ENCODE data around the gene TMEM45A.
"Not testable (repeated sequence)": the region's sequence is repeated elsewhere in the genome, so short reads cannot be mapped to it uniquely, and the experiment has no call there.

TMEM45A gene

DNA sequence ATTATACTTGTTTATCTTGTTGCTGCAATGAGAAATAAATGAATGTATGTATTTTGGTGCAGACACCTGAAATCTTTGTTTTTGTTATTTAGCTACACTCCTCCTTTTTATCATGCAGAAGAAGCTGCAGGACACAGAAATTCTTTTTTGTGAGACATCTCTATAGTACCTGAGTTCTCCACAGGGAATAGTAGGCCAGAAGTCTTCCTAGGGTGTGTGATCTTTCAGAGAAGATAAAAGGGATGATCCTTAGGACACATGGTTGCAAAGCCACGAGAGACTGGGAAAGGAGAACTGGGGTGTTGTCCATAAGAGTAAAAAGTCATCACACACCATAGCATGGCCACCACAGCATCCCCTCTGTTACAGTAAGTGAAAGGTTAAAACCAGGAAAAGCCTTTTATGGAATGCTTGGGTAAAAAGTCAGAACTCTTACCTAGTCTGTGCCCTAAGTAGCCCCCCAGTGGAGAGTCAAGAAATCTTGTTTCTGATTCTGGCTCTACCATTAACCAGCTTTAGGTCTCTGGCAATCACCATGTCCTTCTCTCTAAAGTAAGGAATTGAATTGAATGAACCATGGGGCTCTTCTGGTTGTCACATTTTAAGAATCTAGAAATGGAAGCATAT, 85.1 kb downstream of the TMEM45A start:
- H3K36me3 Mint-ChIP-seq (ENCODE audit: low read depth): peaks cover 13% of the 10 kb centered on the region
- no peak overlapping the region for H3K4me3 Mint-ChIP-seq
- no peak overlapping the region for H3K27ac Mint-ChIP-seq
- no peaks in the 10 kb centered on the region for H3K27me3 Mint-ChIP-seq (ENCODE audit: low read depth)
- H3K9me3 Mint-ChIP-seq: peaks cover 5% of the 10 kb centered on the region
- no peak for TF ChIP-seq CTCF (IDR thresholded peaks at IDR 0.05; ENCODE audit: unreplicated experiment in 3 of 3)
- H3K4me1 Mint-ChIP-seq: no peaks in the 10 kb centered on the region

DNA sequence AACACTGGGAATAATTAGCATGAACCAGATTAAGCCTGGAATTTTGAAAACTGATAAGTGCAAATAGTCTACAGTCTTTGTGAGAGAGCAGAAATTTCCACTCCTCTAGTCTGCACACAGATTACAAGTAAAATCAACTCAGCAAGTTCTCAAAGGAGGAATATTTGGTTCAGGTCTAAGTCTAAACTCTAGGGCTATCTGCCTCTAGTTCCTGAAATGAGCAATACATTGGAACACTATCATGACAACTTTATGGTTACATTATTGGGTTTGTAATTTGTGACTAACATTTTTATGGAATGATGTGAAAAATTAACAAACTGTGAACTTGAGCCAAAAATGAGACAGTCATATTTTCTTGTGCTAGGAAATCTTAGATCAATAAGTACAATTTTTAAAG, 86.2 kb downstream of the TMEM45A start:
- H3K4me3 Mint-ChIP-seq: no peak overlapping the region
- no peak overlapping the region for H3K27ac Mint-ChIP-seq
- no peaks in the 10 kb centered on the region for H3K27me3 Mint-ChIP-seq (ENCODE audit: low read depth)
- H3K4me1 Mint-ChIP-seq: no peaks in the 10 kb centered on the region
- H3K36me3 Mint-ChIP-seq (ENCODE audit: low read depth): peaks cover 13% of the 10 kb centered on the region
- peaks cover 5% of the 10 kb centered on the region for H3K9me3 Mint-ChIP-seq
- no peak for TF ChIP-seq CTCF (IDR thresholded peaks at IDR 0.05; ENCODE audit: unreplicated experiment in 3 of 3)

- Mint-ChIP-seq H3K4me3 (no peak overlapping the region), H3K27ac (no peak overlapping the region), H3K27me3 (ENCODE audit: low read depth) (no peaks in the 10 kb centered on the region), H3K36me3 (ENCODE audit: low read depth) (peaks cover 4% of the 10 kb centered on the region), H3K4me1 (no peaks in the 10 kb centered on the region), H3K9me3 (peaks cover 10% of the 10 kb centered on the region)
- no peak for TF ChIP-seq CTCF (IDR thresholded peaks at IDR 0.05; ENCODE audit: unreplicated experiment in 3 of 3)
Observed at GRCh38 chr3:100580147-100580546, 87.7 kb downstream of the TMEM45A start.

GRCh38 chr3:100581650-100582049, 89.2 kb downstream of the TMEM45A start:
- Mint-ChIP-seq H3K4me3 (no peak overlapping the region), H3K27me3 (ENCODE audit: low read depth) (no peaks in the 10 kb centered on the region), H3K9me3 (peaks cover 13% of the 10 kb centered on the region), H3K27ac (no peak overlapping the region), H3K36me3 (ENCODE audit: low read depth) (peaks cover 4% of the 10 kb centered on the region), H3K4me1 (no peaks in the 10 kb centered on the region)
- TF ChIP-seq CTCF (IDR thresholded peaks at IDR 0.05; ENCODE audit: unreplicated experiment in 3 of 3): no peak

GRCh38 chr3:100582157-100582556, 89.7 kb downstream of the TMEM45A start:
- not testable (repeated sequence) for H3K36me3 Mint-ChIP-seq (ENCODE audit: low read depth); H3K4me1 Mint-ChIP-seq; H3K27ac Mint-ChIP-seq; H3K4me3 Mint-ChIP-seq; H3K27me3 Mint-ChIP-seq (ENCODE audit: low read depth)
- peaks cover 13% of the 10 kb centered on the region for H3K9me3 Mint-ChIP-seq

GRCh38 chr3:100584101-100584660, 91.8 kb downstream of the TMEM45A start:
- peaks cover 13% of the 10 kb centered on the region for H3K9me3 Mint-ChIP-seq
- no peaks in the 10 kb centered on the region for H3K27me3 Mint-ChIP-seq (ENCODE audit: low read depth)
- TF ChIP-seq CTCF (IDR thresholded peaks at IDR 0.05; ENCODE audit: unreplicated experiment in 3 of 3): no peak
- H3K27ac Mint-ChIP-seq: no peak overlapping the region
- no peak overlapping the region for H3K4me3 Mint-ChIP-seq
- no peaks in the 10 kb centered on the region for H3K36me3 Mint-ChIP-seq (ENCODE audit: low read depth)
- H3K4me1 Mint-ChIP-seq: no peaks in the 10 kb centered on the region
